Ovary (tissue), 3 donors: ENCODE measurements around the gene AFM.

Source experiments
- POLR2A ChIP-seq: fragments of 450-650 bp; IDR thresholded peaks from one replicate; pipeline ENCODE4 v1.6.1; 2017; ENCODE audit warnings: antibody characterized with exemption, mild to moderate bottlenecking, moderate library complexity
- TF ChIP-seq, protein P1 (sequence below), 3 donors: fragments of 450-650 bp in 2 of 3; fragments of 200-600 bp in 1 of 3; IDR thresholded peaks; one replicate each; pipeline versions ENCODE4 v1.5.1 to v1.8.0; 2016 to 2022; ENCODE audit warnings: antibody characterized with exemption in 3 of 3, mild to moderate bottlenecking in 1 of 3
- donor health status: DM: no; HTN: no; CAD: no.

DNA sequence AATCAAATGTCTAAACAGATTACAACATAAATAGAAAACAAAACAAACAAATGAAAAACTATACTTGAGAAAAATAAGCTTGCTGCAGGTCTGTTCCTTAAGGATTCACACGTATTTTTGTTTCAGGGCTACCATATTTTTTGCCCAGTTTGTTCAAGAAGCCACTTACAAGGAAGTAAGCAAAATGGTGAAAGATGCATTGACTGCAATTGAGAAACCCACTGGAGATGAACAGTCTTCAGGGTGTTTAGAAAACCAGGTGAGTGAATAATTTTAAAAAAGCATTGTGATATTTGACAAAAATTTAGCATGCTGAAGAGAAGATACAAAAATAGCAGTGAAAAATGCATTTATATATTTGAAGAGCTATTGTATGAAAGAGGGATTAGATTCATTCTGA, 43.5 kb upstream of the AFM start:
- no peak for TF ChIP-seq POLR2A
- TF ChIP-seq, protein P1, sequence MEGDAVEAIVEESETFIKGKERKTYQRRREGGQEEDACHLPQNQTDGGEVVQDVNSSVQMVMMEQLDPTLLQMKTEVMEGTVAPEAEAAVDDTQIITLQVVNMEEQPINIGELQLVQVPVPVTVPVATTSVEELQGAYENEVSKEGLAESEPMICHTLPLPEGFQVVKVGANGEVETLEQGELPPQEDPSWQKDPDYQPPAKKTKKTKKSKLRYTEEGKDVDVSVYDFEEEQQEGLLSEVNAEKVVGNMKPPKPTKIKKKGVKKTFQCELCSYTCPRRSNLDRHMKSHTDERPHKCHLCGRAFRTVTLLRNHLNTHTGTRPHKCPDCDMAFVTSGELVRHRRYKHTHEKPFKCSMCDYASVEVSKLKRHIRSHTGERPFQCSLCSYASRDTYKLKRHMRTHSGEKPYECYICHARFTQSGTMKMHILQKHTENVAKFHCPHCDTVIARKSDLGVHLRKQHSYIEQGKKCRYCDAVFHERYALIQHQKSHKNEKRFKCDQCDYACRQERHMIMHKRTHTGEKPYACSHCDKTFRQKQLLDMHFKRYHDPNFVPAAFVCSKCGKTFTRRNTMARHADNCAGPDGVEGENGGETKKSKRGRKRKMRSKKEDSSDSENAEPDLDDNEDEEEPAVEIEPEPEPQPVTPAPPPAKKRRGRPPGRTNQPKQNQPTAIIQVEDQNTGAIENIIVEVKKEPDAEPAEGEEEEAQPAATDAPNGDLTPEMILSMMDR (IDR thresholded peaks at IDR 0.05): no peak
